Mucosa of stomach (tissue), 1 donor: ENCODE data around the gene SLC13A4.

Experiments
- H3K27me3 ChIP-seq: one replicate; pipeline ENCODE4 v1.7.0; 2013; ENCODE audit warnings: mild to moderate bottlenecking, low read length; ENCODE audit not compliant: control insufficient read depth, insufficient read depth
- H3K36me3 ChIP-seq: one replicate; pipeline ENCODE4 v1.7.0; 2013; ENCODE audit warnings: low read length; ENCODE audit not compliant: control insufficient read depth, insufficient read depth
- H3K4me1 ChIP-seq: one replicate; pipeline ENCODE4 v1.7.0; 2013; ENCODE audit warnings: mild to moderate bottlenecking, low read length; ENCODE audit not compliant: control insufficient read depth, insufficient read depth
- H3K4me3 ChIP-seq: one replicate; pipeline ENCODE4 v1.7.0; 2013; ENCODE audit warnings: low read length
- H3K9ac ChIP-seq: one replicate; pipeline ENCODE4 v1.7.0; 2013; ENCODE audit warnings: mild to moderate bottlenecking, low read length, moderate library complexity
- H3K9me3 ChIP-seq: one replicate; pipeline ENCODE4 v1.7.0; 2013; ENCODE audit warnings: mild to moderate bottlenecking, low read length, moderate library complexity; ENCODE audit not compliant: control insufficient read depth
- donor health status: Pancreatic carcinoma.

SLC13A4 gene

DNA sequence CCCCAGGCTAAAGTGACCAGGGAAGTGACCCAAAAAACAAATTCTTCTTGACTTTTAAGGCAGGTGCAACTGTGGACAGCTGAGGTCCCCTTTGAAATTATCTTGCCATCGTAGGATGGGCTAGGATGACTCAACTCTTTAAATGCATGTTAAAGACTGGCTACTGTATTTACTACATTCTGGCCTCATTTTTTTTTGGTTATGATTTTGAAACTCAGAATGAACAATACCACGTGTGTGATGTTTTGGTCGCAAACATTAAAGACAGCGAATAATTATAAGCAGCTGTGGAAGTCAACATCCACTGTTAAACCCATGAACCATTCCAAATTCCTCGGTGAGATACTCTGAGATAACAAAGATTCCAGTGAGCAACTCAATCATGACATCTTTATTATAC, 1.2 kb upstream of the SLC13A4 start:
- no peaks in the 10 kb centered on the region for H3K36me3 ChIP-seq
- H3K27me3 ChIP-seq = no peaks in the 10 kb centered on the region
- H3K9me3 ChIP-seq = no peaks in the 10 kb centered on the region
- H3K4me1 ChIP-seq = no peaks in the 10 kb centered on the region
- H3K9ac ChIP-seq = no peak overlapping the region
- no peak overlapping the region for H3K4me3 ChIP-seq

DNA sequence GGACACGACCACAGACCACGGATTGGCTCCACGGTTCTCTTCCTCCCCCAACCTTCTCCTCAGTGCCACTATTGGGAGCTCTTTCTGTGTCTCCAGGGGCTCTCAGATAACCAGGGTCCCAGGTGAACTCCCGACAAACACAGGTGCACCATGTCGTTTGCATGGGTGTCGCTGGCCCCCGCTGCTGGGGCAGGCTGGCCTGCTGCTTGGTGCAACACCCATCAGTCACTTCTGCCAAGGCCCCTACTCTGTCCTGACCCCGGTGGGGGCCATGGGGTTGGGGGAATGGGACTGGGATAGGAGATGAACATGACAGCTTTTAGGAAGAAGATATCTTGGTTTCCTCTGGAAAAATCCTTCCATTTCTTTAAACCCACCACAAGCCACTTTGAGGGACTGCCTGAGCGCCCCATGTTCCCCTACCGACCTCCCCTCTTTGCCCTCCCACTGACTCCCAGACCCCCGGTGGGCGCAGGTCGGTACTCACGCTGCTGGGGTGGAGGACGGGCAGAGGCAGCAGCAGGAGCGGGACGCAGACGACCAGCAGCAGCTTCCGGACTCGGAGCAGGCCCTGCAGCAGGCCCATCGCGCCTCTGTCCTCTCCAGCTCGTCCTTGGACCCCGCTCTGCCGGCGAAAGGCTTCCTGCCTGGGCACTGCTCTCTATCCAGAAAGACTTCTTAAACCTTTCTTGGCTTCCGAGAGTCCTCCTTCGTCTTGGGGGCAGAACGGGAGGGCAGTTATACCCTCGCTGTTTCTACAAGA, 894 bp downstream of the SLC13A4 start:
- Histone ChIP-seq H3K4me1 (no peaks in the 10 kb centered on the region), H3K27me3 (no peaks in the 10 kb centered on the region), H3K9ac (no peak overlapping the region), H3K9me3 (no peaks in the 10 kb centered on the region), H3K4me3 (no peak overlapping the region), H3K36me3 (no peaks in the 10 kb centered on the region)

DNA sequence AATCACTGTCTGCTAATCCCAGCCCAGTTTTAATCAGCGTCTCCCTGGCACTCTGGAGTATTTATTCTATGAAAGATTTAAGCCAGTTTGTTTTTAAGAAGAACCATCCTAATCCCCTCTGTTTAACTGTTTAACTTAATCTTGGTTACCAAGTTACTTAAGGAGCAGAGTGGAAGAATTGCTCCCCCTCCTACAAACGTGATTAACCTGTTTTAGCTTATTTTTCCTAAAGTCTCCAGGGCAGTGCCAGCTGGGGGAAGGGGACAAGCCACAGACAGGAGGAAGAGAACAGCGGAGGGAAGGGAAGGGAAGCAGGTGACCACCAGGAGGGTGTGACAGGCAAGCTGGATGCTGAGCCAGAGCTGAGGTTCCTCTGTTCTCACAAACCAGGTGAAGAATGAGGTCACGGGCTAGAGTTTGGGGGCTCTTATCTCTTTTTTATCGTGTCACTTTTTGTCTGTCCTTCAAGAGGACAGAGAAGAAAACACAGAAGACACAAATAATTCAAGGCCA, 1.7 kb downstream of the SLC13A4 start:
- H3K36me3 ChIP-seq = no peaks in the 10 kb centered on the region
- no peak overlapping the region for H3K9ac ChIP-seq
- H3K27me3 ChIP-seq = no peaks in the 10 kb centered on the region
- no peaks in the 10 kb centered on the region for H3K4me1 ChIP-seq
- H3K9me3 ChIP-seq = no peaks in the 10 kb centered on the region
- no peak overlapping the region for H3K4me3 ChIP-seq

DNA sequence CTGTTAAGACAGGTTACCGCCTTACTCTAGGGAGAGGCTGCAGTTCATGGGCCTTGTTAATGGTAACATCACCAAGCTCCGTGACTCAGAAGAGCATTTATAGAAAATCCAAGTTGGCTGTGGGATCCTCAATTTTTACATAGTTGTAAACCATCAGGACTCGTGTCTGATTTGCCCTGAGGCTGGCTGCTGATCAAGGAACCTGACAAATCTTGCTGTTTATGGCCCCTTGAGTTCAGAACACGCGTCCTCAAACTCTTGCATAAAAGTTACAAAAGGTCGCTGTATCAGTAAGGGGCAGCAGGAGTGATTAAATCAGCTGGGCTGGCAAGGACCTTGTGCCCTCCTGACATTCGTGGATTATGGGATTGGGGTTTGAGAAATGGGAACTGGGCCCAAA, 4.6 kb downstream of the SLC13A4 start:
- no peak overlapping the region for H3K9ac ChIP-seq
- H3K9me3 ChIP-seq = no peaks in the 10 kb centered on the region
- no peaks in the 10 kb centered on the region for H3K4me1 ChIP-seq
- H3K36me3 ChIP-seq = no peaks in the 10 kb centered on the region
- no peak overlapping the region for H3K4me3 ChIP-seq
- H3K27me3 ChIP-seq = peaks cover 3% of the 10 kb centered on the region

DNA sequence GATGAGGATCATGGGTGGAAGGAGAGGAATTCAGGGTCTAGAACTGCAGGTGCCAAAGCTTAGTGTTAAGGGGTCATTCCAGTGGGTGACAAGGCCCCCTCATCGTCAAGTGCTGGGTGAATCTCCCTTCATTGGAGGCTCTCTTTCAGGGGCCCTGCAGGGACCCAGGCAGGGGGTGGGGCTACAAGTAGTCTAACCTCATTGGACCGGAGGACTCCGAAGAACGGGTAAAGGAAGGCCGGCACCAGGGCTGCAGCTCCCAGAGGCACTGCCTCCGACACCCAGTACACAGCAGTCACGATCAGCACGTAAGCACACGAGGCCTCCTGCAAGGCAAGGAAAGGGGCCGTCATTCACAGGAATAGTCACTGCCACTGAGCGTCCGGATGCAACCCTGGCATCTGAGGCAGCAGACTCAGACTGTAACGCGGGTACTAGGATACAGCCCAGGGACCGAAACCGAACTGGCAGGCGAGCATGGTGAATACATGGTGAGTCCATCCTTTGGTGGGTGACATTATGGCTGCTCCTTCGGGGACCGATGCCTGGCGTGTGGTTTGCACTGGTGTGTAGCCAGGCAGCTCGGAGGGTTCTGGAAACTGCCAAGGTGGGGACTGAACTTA, 6.7 kb downstream of the SLC13A4 start:
- Histone ChIP-seq H3K9me3 (no peaks in the 10 kb centered on the region), H3K4me1 (no peaks in the 10 kb centered on the region), H3K9ac (no peak overlapping the region), H3K36me3 (no peaks in the 10 kb centered on the region), H3K27me3 (peaks cover 3% of the 10 kb centered on the region), H3K4me3 (no peak overlapping the region)

DNA sequence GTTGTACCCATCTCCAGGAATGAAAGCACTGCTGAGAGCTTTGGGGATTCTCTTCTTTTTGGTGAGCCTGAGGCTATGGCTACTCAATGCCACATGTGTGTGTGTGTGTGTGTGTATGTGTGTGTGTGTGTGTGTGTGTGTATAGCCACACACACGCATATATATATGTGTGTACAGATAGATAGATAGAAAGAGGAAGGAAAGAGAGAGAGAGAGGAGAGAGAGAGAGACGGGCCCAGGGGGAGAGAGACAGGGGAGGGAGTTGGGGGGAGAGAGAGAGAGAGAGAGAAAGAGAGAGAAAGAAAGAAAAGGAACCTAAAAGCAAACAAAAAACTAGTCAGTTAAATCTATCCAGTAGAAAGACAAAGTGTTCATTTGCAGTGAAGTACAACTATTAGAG, 8.3 kb downstream of the SLC13A4 start:
- Histone ChIP-seq H3K9ac (no peak overlapping the region), H3K27me3 (peaks cover 3% of the 10 kb centered on the region), H3K9me3 (no peaks in the 10 kb centered on the region), H3K4me1 (no peaks in the 10 kb centered on the region), H3K4me3 (no peak overlapping the region), H3K36me3 (no peaks in the 10 kb centered on the region)

DNA sequence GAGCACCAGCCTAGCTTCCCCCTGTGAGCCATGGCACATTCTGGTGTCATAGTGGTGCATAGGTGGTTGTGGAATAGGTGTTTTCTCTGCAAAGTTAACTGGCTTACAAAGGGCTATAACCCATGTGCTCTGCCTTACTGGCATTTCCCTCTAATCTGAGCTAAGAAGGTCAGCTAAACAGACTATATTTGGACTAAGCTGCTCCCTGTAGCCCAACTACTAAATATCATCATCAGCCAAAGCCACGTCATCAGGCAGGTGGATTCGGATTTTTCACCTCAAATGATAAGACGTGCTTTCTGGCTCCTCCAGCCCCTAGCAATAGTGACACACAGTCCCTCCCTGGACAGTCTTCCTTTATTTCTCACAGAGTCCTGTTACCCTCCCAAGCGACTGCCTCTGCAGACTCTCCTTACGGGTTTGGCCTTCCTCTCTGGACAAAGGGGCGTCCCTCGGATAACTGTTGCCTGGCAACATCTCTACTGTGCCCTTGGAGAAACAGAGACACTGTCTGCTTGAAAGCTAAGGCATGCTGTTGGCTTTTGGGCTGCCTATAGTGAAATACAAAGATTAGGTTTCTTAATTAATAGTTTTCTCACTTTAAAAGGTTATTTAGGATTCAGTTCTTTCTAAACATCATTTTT, 9.1 kb downstream of the SLC13A4 start:
- Histone ChIP-seq H3K9ac (no peak overlapping the region), H3K27me3 (peaks cover 5% of the 10 kb centered on the region), H3K4me3 (no peak overlapping the region), H3K4me1 (no peaks in the 10 kb centered on the region), H3K36me3 (no peaks in the 10 kb centered on the region), H3K9me3 (no peaks in the 10 kb centered on the region)

DNA sequence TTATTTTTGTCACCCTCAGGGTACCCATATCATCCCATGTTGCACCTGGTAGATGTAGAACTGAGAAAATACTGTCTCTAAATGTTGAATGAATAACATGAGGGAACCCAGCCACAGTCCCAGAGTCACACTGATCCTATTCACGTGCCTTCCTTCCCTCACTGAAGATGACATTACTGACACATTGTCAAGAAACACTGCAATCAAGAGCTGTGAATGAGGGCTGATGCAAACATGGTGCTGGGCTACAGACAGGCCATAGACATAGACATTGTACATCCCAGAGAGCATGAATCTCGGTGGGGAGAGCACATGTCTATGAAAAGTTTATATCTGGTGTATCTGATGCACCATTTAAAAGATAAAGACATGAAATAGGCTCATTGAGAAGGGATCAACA, 9.8 kb downstream of the SLC13A4 start:
- H3K27me3 ChIP-seq = peaks cover 5% of the 10 kb centered on the region
- H3K9me3 ChIP-seq = no peaks in the 10 kb centered on the region
- H3K4me3 ChIP-seq = no peak overlapping the region
- no peak overlapping the region for H3K9ac ChIP-seq
- no peaks in the 10 kb centered on the region for H3K4me1 ChIP-seq
- H3K36me3 ChIP-seq = no peaks in the 10 kb centered on the region

DNA sequence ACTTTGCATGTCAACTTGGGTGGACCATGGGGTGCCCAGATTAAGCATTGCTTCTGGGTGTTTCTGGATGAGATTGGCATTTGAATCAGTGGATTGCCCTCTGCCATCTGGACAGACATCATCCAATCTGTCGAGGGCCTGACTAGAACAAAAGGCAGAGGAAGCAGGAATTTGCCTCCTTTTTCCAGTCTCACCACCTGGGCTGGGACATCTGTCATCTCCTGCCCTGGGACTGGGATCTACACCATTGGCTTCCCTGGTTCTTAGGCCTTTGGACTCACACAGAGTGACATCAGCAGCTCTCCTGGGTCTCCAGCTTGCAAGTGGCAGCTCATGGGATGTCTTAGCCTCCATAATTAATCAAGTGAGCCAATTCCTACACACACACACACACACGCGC, 10.3 kb downstream of the SLC13A4 start:
- Histone ChIP-seq H3K4me1 (no peaks in the 10 kb centered on the region), H3K9ac (no peak overlapping the region), H3K27me3 (peaks cover 5% of the 10 kb centered on the region), H3K36me3 (no peaks in the 10 kb centered on the region), H3K9me3 (no peaks in the 10 kb centered on the region), H3K4me3 (no peak overlapping the region)

DNA sequence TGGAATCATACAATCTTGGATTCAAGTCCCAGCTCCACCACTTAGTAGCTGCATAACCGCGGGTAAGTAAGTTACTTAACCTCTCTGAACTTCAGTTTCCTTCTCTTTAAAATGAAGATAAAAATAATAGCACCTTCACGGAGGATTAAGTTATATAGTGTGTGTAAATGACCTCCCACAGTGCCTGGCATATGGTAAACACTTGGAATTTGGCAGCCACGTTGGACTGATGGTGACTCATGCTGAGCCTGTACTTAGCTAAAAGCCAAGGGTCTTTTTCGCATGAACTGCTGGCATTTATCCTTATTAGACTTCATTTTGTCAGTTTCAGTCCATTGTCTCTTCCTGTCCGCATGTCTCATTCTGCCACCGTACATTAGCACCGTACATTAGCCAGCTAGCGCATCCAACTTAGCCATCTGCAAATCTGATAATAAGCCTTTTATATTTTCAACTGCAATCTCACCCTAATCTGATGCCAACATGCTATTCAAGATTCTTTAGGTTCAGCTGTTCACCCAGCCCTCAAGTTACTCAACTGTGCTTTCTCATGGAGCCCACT, 11.2 kb downstream of the SLC13A4 start:
- no peaks in the 10 kb centered on the region for H3K9me3 ChIP-seq
- H3K4me3 ChIP-seq = no peak overlapping the region
- no peak overlapping the region for H3K9ac ChIP-seq
- H3K36me3 ChIP-seq = no peaks in the 10 kb centered on the region
- H3K4me1 ChIP-seq = no peaks in the 10 kb centered on the region
- peaks cover 5% of the 10 kb centered on the region for H3K27me3 ChIP-seq

DNA sequence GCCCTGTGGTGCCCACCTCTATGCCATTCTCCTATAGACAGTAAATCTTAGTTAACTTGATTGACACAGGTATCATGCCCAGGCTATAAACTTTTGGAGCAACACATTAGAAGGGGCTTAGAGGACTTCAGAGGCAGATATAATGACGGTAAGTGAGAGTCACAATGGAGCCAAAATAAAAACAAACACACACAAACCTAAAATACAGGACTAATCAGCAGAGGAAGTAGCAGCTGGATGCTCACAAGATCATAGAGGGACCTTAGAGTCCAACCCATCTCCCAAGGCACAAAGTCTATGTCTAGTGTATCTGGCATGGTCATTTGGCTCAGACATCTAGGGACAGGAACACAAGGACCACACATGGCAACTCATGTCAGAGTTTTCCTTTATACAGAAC, 12.3 kb downstream of the SLC13A4 start:
- no peaks in the 10 kb centered on the region for H3K36me3 ChIP-seq
- peaks cover 3% of the 10 kb centered on the region for H3K27me3 ChIP-seq
- no peaks in the 10 kb centered on the region for H3K9me3 ChIP-seq
- H3K4me1 ChIP-seq = no peaks in the 10 kb centered on the region
- H3K9ac ChIP-seq = no peak overlapping the region
- H3K4me3 ChIP-seq = no peak overlapping the region

DNA sequence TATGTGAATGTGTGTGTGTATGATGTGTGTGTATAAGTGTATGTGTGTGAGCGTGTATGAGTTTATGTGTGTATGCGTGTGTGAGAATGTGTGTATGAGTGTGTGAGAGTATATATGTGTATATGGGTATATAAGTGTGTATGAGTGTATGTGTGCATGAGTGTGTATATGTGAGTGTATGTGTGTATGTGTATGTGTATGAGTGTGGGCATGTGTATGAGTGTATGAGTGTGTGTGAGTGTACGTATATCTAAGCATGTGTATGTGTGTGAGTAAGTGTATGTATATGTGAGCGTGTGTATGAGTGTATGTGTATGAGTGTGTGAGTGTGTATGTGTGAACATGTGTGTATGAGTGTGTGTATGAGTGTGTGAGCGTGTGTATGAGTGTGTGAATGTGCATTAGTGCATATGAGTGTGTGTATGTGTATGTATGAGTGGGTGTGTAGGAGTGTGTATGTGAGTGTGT, 12.9 kb downstream of the SLC13A4 start:
- Histone ChIP-seq H3K4me1 (no peaks in the 10 kb centered on the region), H3K9ac (no peak overlapping the region), H3K9me3 (no peaks in the 10 kb centered on the region), H3K4me3 (no peak overlapping the region), H3K27me3 (peaks cover 3% of the 10 kb centered on the region), H3K36me3 (no peaks in the 10 kb centered on the region)
